ENCODE results near the gene LBHD1.
"Not testable (repeated sequence)": the region's sequence is repeated elsewhere in the genome, so short reads cannot be mapped to it uniquely, and the experiment has no call there.

LBHD1 gene

GRCh38 chr11:62627713-62628112, 44.4 kb downstream of the LBHD1 start:
- DNase-seq (ENCODE audit: low spot score), result no peak
- 0 out of 2 replicates have a peak overlapping the region, but pooled peaks have one; percentile 19 for H3K27ac ChIP-seq
- ChIA-PET POLR2A (ENCODE audit: low non-redundant PET) (no interaction called here), CTCF (no interaction called here)
- no peak for TF ChIP-seq CTCF (conservative IDR thresholded peaks at IDR 0.05; ENCODE audit: low read depth)

GRCh38 chr11:62622476-62623089, 49.5 kb downstream of the LBHD1 start:
- no peak for TF ChIP-seq CTCF (conservative IDR thresholded peaks at IDR 0.05; ENCODE audit: low read depth)
- peak overlapping the region; percentile 98 for H3K27ac ChIP-seq
- CTCF ChIA-PET, result interaction anchor here (1.5 kb wide), 1 partner anchor 11 kb away, joined by 5 read pairs; no protein-coding TSS in a partner anchor
- DNase-seq (ENCODE audit: low spot score), result no peak
- POLR2A ChIA-PET (ENCODE audit: low non-redundant PET), result interaction anchor here (0.7 to 3.1 kb wide), 5 partner anchors 9 to 49 kb away, joined by 3 to 13 read pairs (median 9); partner anchors contain the start of genes C11orf98, CSKMT, MTA2 and ROM1

GRCh38 chr11:62621567-62622470, 50.2 kb downstream of the LBHD1 start, which contains the start of gene B3GAT3:
Gene B3GAT3, minus strand, starts transcription at chr11:62621986. Its CDS starts 39 bp downstream, at chr11:62621947.
- ChIA-PET POLR2A (ENCODE audit: low non-redundant PET) (interaction anchor here (0.6 to 3.1 kb wide), 8 partner anchors 9 to 107 kb away, joined by 3 to 13 read pairs (median 8); partner anchors contain the start of genes C11orf98, CSKMT, MTA2 and ROM1), CTCF (interaction anchor here (1.5 kb wide), 1 partner anchor 10 kb away, joined by 5 read pairs; no protein-coding TSS in a partner anchor)
- DNase-seq (ENCODE audit: low spot score), result peak; percentile 99
- TF ChIP-seq CTCF (conservative IDR thresholded peaks at IDR 0.05; ENCODE audit: low read depth), result no peak
- peak within 1 kb of the TSS; percentile 98 for H3K27ac ChIP-seq

- ChIA-PET POLR2A (ENCODE audit: low non-redundant PET) (interaction anchor here (0.6 to 3.1 kb wide), 4 partner anchors 20 to 44 kb away, joined by 4 to 13 read pairs (median 12); partner anchors contain the start of genes C11orf98, CSKMT, MTA2 and TUT1), CTCF (interaction anchor here (0.6 kb wide), 1 partner anchor 24 kb away, joined by 4 read pairs; no protein-coding TSS in a partner anchor)
- peak overlapping the region; percentile 98 for H3K27ac ChIP-seq
Measured at GRCh38 chr11:62621027-62621566, 51.0 kb downstream of the LBHD1 start.

GRCh38 chr11:62616957-62617356, 55.1 kb downstream of the LBHD1 start:
- DNase-seq (ENCODE audit: low spot score); POLR2A ChIA-PET (ENCODE audit: low non-redundant PET); CTCF ChIA-PET: not testable (repeated sequence)
- peak overlapping the region; percentile 98 for H3K27ac ChIP-seq

More at GRCh38 chr11:62621027-62621566, 51.0 kb downstream of the LBHD1 start:
- DNase-seq (ENCODE audit: low spot score), result no peak
- no peak for TF ChIP-seq CTCF (conservative IDR thresholded peaks at IDR 0.05; ENCODE audit: low read depth)

- H3K27ac ChIP-seq, result peak overlapping the region; percentile 98
- no peak for DNase-seq (ENCODE audit: low spot score)
- no peak for TF ChIP-seq CTCF (conservative IDR thresholded peaks at IDR 0.05; ENCODE audit: low read depth)
- CTCF ChIA-PET, result interaction anchor here (0.6 to 0.7 kb wide), 2 partner anchors 144 to 1286 kb away, joined by 3 to 4 read pairs; no protein-coding TSS in a partner anchor
- POLR2A ChIA-PET (ENCODE audit: low non-redundant PET), result no interaction called here
Measured at GRCh38 chr11:62615521-62615920, 56.5 kb downstream of the LBHD1 start.
